ENCODE measurements around the gene GSK3B.
A peak's percentile ranks its signal among the peaks of the same experiment; 100 is the strongest.

The GSK3B gene

GRCh38 chr3:120093911-120094775 lies at the start of gene GSK3B:
Gene GSK3B, minus strand, starts transcription at chr3:120094447. Its CDS starts 1,013 bp downstream, at chr3:120093434.
- peak; percentile 99 for DNase-seq (ENCODE audit: low read depth)

- DNase-seq (ENCODE audit: low read depth), result no peak
These were observed 49.4 kb upstream of the GSK3B start for GRCh38 chr3:120143676-120144075.

DNA sequence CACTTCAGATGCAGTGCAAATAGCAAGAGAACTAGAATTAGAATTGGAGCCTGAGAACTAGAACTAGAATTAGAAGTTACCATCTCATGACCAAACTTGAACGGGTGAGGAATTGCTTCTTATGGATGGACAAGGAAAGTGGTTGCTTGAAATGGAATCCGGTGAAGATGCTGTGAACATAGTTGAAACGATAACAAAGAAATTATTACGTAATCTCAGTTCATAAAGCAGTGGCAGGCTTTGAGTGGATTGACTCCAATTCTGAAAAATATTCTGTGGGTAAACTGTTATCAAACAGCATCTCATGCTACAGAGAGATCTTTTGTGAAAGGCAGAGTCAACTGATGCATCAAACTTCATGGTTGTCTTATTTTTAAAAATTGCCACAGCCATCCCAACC lies 48.0 kb upstream of the GSK3B start:
- DNase-seq (ENCODE audit: low read depth), result no peak

DNA sequence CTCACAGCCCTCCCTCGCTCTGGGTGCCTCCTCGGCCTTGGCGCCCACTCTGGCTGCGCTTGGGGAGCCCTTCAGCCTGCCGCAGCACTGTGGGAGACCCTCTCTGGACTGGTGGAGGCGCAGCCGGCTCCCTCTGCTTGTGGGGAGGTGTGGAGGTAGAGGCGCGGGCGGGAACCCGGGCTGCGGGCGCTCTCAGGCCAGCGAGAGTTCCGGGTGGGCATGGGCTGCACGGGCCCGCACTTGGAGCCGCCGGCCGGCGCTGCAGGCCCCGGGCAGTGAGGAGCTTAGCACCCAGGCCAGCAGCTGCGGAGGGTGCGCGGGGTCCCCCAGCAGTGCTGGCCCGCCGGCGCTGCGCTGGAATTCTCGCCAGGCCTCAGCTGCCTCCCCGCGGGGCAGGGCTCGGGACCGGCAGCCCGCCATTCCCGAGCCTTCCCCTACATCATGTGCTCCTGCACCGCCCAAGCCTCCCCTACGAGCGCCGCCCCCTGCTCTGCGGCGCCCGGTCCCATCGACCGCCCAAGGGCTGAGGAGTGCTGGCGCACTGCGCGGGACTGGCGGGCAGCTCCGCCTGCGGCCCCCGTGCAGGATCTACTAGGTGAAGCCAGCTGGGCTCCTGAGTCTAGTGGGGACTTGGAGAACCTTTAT lies 46.0 kb upstream of the GSK3B start:
- no peak for DNase-seq (ENCODE audit: low read depth)

GRCh38 chr3:120139140-120139539 lies 44.9 kb upstream of the GSK3B start:
- DNase-seq (ENCODE audit: low read depth), result no peak

DNA sequence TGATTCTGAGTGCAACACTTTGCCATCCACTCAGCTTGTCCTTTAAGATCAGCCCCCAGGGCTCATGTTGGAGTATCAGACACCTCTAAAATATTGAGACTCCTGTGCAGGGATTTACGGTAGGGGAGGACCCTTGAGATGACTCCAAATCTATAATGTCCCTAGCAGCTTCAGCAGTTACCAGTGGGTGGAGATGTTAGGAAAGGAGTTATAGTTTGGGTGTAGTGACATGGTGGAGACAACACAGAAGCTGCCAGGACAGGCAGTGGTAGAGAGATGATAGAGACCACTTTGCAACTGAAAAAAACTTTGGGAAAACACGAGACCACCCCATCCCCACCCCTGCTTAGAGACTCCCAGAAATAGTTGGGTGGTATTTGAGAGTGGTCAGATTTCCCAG lies 43.3 kb upstream of the GSK3B start:
- DNase-seq (ENCODE audit: low read depth), result no peak

DNA sequence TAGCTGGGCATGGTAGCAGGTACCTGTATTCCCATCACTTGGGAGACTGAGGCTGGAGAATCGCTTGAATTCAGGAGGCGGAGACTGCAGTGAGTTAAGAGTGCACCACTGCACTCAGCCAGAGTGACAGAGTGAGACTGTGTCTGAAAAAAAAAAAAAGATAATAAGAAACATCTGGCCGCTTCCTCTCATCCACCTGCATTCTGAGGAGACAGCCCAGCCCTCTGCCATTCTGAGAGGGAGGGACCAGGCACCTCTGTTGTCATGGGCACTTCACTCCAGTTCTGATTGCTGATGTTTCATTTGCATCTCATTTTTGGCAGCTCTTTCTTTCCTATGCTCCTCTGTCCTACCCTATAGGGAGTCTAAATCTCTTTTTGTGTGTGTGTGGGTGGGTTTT lies 36.4 kb upstream of the GSK3B start:
- no peak for DNase-seq (ENCODE audit: low read depth)

DNA sequence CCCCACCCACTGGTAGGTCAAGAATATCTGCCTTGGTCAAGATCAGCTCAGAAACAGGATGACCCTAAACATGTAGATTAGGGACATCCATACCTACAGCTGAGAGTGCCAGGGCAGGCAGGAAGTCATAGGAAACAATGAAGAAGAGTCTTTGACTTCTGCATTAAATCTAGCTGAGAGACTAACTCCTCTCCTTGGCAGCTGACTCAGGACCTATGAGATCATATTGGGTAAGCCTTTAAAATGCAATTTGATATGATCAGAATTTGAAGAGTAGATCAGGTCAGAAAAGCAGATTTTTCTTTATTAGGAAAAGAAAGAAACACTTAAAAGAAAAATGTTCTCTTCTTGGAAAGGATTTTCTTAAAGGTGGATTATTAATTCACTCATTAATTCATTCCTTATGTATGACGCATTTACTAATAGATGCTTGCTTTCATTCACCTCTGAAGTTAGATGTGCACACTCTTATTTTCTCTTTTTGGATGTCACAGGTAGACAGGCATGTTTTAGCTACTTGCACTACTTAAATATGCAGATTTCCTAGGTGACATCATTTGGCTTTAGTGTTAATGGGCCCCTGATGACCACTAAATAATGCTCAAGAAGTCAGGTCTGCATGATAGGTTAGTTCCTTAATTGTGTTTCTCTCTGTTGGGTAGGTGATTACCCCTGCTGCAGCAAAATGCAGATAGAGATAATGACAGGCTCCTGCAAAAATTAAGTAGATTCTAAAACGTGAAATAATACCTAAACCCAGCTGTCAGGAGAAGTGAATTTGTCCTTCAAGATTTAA lies 35.7 kb upstream of the GSK3B start:
- no peak for DNase-seq (ENCODE audit: low read depth)

GRCh38 chr3:120129051-120129450 lies 34.8 kb upstream of the GSK3B start:
- no peak for DNase-seq (ENCODE audit: low read depth)

DNA sequence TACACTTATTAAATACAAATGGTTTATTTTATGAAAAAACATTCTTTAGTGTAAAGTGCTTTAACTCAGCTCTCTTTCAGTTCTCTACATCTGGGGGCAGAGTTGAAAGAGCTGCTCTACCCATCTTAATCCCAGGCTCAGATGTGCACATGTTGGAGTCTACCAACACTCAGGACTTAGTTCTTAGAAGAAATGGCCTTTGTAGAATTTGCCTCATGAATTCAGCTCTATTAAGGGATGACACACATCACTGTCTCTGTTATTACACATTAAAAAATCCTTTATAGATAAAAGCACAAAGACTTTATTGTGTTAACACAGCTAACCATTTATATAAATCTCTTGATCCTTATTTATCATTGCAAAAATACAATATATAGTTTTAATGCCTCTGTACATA lies 31.7 kb upstream of the GSK3B start:
- DNase-seq (ENCODE audit: low read depth), result no peak

DNA sequence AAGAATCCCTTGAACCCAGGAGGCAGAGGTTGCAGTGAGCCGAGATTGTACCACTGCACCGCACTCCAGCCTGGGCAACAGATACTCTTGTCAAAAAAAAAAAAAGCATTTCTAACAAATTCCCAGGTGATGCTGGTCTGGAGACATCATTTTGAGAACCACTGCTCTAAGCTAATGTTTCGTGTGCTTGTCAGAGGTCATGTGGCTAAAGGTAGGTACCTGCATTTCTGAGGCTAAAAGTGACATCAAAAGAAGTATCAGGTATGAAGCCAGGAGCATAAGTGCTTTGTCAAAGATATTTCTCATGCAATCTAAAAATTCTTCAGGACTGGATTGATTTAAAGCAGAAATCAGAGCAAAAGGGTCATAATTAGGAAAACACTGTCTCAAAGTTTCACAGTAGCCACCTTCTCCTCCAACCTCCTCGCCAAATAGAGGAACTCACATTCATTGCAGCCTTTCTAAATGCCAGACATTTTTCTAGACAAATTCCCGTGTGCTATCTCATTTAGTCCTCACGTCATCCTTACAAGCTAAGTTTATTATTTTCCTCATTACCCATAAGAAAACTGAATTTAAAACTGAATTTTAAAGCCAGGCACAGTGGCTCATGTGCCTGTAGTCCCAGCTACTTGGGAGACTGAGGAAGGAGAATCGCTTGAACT lies 25.7 kb upstream of the GSK3B start:
- DNase-seq (ENCODE audit: low read depth), result no peak

- DNase-seq (ENCODE audit: low read depth), result no peak
These were observed 20.7 kb upstream of the GSK3B start for GRCh38 chr3:120114981-120115380.

GRCh38 chr3:120114376-120114775 lies 20.1 kb upstream of the GSK3B start:
- no peak for DNase-seq (ENCODE audit: low read depth)

- DNase-seq (ENCODE audit: low read depth), result no peak
These were observed 19.2 kb upstream of the GSK3B start for GRCh38 chr3:120113128-120114116.

- DNase-seq (ENCODE audit: low read depth), result no peak
These were observed 17.7 kb upstream of the GSK3B start for GRCh38 chr3:120111898-120112297.

DNA sequence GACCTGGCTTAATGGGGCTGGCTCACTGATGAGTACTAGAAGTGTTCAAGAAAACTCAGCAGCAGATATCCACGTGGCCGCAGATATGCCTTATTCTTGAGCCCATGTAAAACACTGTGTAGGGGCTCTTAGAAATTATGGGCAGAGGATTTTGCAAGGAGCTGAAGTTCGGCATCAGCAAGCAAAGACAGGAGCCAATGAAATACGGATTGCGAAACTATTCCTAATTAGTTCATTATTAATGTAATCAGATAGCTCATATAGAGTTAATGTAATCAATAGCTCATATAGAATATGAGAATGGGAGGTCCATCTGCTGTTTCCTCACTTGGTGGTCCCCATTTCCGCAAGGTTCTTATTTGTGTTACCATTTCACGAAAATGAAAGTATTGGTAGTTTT lies 9.0 kb upstream of the GSK3B start:
- DNase-seq (ENCODE audit: low read depth), result no peak

DNA sequence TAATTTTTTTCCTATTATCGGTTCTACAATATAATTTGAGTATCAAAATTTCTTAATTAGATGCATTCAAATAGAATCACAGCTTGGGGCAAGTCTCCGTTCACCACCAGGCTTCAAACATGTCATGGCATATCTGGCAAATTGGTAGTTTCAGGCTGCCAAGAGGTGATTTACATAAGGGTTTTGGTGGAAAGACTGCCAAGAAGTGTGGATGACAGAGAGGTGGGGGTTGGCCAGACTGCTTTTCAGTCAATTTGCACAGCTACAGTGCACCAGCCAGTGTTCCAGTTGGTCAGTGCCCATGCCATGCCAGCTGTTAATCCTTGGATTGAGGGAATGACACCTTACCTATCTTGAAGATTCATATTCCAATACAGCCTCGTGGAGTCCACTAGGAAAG lies 8.4 kb upstream of the GSK3B start:
- no peak for DNase-seq (ENCODE audit: low read depth)

DNA sequence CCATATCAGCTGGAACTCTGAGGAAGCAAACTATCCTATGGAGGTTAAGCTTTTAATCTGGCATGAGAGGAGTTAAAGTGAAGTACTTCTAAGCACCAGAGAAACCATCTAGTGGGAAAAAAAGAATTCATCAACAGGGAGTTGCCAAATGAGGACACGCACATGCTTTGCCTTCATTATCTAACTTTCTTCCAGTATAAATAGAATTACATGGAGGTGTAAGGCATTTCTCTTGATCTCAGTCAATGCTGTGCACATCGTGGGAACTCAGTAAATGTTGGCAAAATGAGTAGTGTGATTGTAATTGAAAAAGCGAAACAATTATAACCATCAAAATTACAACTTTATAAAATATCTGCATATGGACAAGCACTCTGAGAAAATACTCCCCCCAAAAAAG lies 8.0 kb upstream of the GSK3B start:
- no peak for DNase-seq (ENCODE audit: low read depth)

DNA sequence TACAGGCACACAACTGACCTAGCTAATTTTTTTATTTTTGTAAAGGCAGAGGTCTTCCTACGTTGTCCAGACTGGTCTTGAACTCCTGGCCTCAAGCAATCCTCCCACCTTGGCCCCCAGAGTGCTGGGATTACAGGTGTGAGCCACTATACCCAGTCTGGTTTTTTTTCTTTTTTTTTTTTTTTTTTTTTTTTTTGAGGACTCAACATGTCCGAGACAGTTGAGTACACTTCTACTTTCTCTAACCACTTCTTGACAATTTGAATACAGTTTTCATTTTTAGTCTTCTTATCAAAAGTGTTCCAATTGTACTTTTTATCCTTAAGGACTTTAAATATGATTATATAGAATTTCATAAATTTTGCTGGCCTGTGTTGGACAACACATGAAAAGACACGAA lies 7.4 kb upstream of the GSK3B start:
- DNase-seq (ENCODE audit: low read depth), result no peak

- no peak for DNase-seq (ENCODE audit: low read depth)
These were observed 6.5 kb upstream of the GSK3B start for GRCh38 chr3:120100711-120101110.

DNA sequence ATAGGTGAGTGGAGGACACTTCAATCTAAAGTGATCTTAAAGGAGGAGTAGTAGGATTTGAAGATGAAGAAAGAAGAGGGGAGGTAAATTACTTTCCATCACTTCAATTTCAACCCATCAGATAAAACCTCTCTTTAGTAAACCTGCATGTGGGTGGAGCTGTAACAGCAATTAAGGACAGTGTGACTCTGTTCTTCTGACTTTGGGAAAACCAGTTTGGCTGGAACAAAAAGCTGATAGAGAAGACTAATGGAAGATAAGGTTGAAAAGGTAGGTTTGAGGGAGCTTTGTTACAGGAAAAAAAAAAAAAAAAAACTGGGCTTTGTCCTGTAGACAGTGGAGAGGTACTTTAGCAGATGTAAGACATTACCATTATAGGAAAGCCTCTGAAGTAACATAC lies 4.5 kb upstream of the GSK3B start:
- DNase-seq (ENCODE audit: low read depth), result no peak

Data from activated T-cell treated with anti-CD3 and anti-CD28 coated beads for 1 hour (primary cell).